Esophagus squamous epithelium (tissue), 5 donors: Measurements from ENCODE around the gene MYH14. TPM values are rescaled to one million over a fixed set of nuclear protein-coding genes. Genes with fewer than 3 reads are reported as not detected.
A peak's percentile ranks its signal among the peaks of the same experiment; 100 is the strongest.
"Not testable (repeated sequence)": the region's sequence is repeated elsewhere in the genome, so short reads cannot be mapped to it uniquely, and the experiment has no call there.

Source experiments
- DNase-seq: peaks from one replicate; lab custom pipeline; 2025; lab: John Stamatoyannopoulos, UW
- H3K27ac ChIP-seq, 4 donors: fragments of 200-600 bp; sonication (generic); one replicate each; pipeline ENCODE4 v1.5.1; 2016 to 2019; ENCODE audit warnings: mild to moderate bottlenecking in 1 of 4
- H3K27me3 ChIP-seq, 4 donors: fragments of 200-600 bp; sonication (generic); 1 replicate in 3 of 4; 2 replicates in 1 of 4; pipeline versions ENCODE4 v1.5.1 to v1.6.0; 2017 to 2021; ENCODE audit warnings: antibody characterized with exemption in 1 of 4
- H3K36me3 ChIP-seq, 3 donors: fragments of 200-600 bp; sonication (generic); one replicate each; pipeline ENCODE4 v1.5.1; 2016 to 2019
- H3K4me1 ChIP-seq, 3 donors: fragments of 200-600 bp; sonication (generic); one replicate each; pipeline ENCODE4 v1.5.1; 2017 to 2019
- H3K4me3 ChIP-seq, 4 donors: fragments of 200-600 bp; sonication (generic); 1 replicate in 3 of 4; 2 replicates in 1 of 4; pipeline ENCODE4 v1.5.1; 2016 to 2019; ENCODE audit warnings: mild to moderate bottlenecking in 2 of 4, moderate library complexity in 1 of 4
- H3K9me3 ChIP-seq, 3 donors: fragments of 200-600 bp; sonication (generic); one replicate each; pipeline ENCODE4 v1.5.1; 2016 to 2019
- POLR2A ChIP-seq, 4 donors: fragments of 450-650 bp; IDR thresholded peaks; one replicate each; pipeline ENCODE4 v1.6.1; 2017; ENCODE audit warnings: antibody characterized with exemption in 4 of 4, mild to moderate bottlenecking in 4 of 4, moderate library complexity in 3 of 4
- WGBS, 2 donors: methylation state at CpG; one replicate each; pipeline ENCODE4 v1.1.5; 2018; 5-methylcytosine and 5-hydroxymethylcytosine counted together
- intact Hi-C: fragments of 100-400 bp; cut with DNase I; formaldehyde crosslinking; loops from one replicate; pipeline ENCODE4 v1.15.0; 2022
- total RNA-seq, 4 donors: library from RNA; depleted of rRNA; stranded (reverse); fragments of >200 nt; gene quantifications; one replicate each; pipeline ENCODE4 v1.1.0, GENCODE V29; 2016
- TF ChIP-seq, protein P1 (sequence below), 6 experiments: fragments of 450-650 bp in 4 of 6; fragments of 200-600 bp in 2 of 6; sonication (generic) in 2 of 6; IDR thresholded peaks; one replicate each; pipeline ENCODE4 v1.5.1; 2016 to 2019; ENCODE audit warnings: antibody characterized with exemption in 6 of 6, mild to moderate bottlenecking in 4 of 6, moderate library complexity in 4 of 6
- donor health status: DM: yes; HTN: yes; CAD: no.

The MYH14 gene
- total RNA-seq, 4 donors from 2014 or later: 31.1 to 141 (median 39.0) TPM

GRCh38 chr19:50328873-50329145, 125.4 kb downstream of the MYH14 start:
- intact Hi-C loops: no loop called here
- TF ChIP-seq, protein P1, sequence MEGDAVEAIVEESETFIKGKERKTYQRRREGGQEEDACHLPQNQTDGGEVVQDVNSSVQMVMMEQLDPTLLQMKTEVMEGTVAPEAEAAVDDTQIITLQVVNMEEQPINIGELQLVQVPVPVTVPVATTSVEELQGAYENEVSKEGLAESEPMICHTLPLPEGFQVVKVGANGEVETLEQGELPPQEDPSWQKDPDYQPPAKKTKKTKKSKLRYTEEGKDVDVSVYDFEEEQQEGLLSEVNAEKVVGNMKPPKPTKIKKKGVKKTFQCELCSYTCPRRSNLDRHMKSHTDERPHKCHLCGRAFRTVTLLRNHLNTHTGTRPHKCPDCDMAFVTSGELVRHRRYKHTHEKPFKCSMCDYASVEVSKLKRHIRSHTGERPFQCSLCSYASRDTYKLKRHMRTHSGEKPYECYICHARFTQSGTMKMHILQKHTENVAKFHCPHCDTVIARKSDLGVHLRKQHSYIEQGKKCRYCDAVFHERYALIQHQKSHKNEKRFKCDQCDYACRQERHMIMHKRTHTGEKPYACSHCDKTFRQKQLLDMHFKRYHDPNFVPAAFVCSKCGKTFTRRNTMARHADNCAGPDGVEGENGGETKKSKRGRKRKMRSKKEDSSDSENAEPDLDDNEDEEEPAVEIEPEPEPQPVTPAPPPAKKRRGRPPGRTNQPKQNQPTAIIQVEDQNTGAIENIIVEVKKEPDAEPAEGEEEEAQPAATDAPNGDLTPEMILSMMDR (IDR thresholded peaks at IDR 0.05): peak in 1 of 6 experiments; percentile 8
- no peak for TF ChIP-seq POLR2A (IDR thresholded peaks at IDR 0.05)
- Histone ChIP-seq H3K4me1 (peaks cover 25 to 94% (median 36%) of the 10 kb centered on the region in 3 donors), H3K36me3 (no peaks in the 10 kb centered on the region), H3K27me3 (peaks cover 8 to 85% (median 23%) of the 10 kb centered on the region in 4 donors), H3K27ac (no peak overlapping the region), H3K9me3 (peaks cover 0 to 6% (median 0%) of the 10 kb centered on the region in 3 donors), H3K4me3 (peak overlapping the region in 2 of 4 donors; percentile 41 to 60)
- DNase-seq: no peak
- no CpG with 5 or more reads among the region's 40 CpGs for WGBS, 2 donors

DNA sequence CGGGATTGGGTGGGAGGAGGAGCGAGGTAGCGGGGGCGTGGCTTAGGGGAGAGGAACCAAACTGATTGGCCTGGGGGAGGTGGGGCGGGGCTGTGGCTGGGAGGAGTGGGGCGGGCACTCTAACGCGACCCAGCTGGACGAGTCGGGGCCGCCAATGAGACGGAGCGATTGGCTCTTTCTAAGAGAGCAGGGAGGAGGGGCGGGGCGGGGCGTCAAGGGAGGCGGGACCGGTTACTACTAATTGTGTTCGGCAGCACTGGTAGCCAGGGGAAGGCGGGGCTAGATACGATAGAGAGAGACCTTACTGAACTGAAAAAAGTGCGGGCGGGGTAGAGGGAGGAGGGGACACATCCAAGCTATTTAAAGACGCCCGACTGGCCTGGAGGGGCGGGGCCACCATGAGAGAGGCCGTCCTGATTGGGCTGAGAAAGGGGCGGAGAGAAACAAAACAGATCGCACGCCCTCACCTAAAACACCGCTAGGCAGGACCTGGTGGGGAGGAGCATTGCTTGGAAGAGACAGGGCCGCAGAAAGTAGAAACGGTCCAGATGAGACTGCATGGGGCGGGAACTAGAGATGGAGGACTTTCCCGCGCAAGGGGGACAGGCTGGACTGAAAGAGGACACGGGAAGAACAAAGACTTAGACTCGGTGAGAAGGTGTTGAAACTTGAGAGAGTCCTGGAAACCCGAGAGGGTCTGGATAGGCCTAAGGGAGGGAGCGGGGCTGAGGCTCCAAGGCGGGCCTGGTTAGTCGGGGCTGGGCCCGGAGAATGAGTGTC, 125.9 kb downstream of the MYH14 start, which contains the start of gene KCNC3:
TSS of gene KCNC3 (minus strand) at position 232 of the 780 bp plus-strand sequence. CDS start 295 bp downstream, outside the sequence.
- Histone ChIP-seq H3K9me3 (peaks cover 0 to 6% (median 0%) of the 10 kb centered on the region in 3 donors), H3K4me1 (peaks cover 25 to 94% (median 33%) of the 10 kb centered on the region in 3 donors), H3K27ac (peak within 1 kb of the TSS in 3 of 4 donors; percentile 65 to 79 (median 72)), H3K27me3 (peaks cover 8 to 90% (median 23%) of the 10 kb centered on the region in 4 donors), H3K4me3 (peak within 1 kb of the TSS; percentile 13 to 60 (median 36)), H3K36me3 (no peaks in the 10 kb centered on the region)
- WGBS, 2 donors: 2 to 3% methylated on average over 27 to 32 of the region's 43 CpGs
- TF ChIP-seq POLR2A (IDR thresholded peaks at IDR 0.05): peak in 2 of 4 donors; percentile 16 to 48
- TF ChIP-seq, protein P1 (IDR thresholded peaks at IDR 0.05): no peak
- peak; percentile 97 for DNase-seq
- intact Hi-C loops: no loop called here

- WGBS, 2 donors: 25 to 28% methylated on average over 18 of the region's 18 CpGs
- peak overlapping the region in 3 of 4 donors; percentile 3 to 56 (median 41) for H3K4me3 ChIP-seq
- H3K9me3 ChIP-seq, intact Hi-C loops, DNase-seq, H3K36me3 ChIP-seq: not testable (repeated sequence)
- peaks cover 25 to 90% (median 27%) of the 10 kb centered on the region in 3 donors for H3K4me1 ChIP-seq
- peaks cover 8 to 96% (median 23%) of the 10 kb centered on the region in 4 donors for H3K27me3 ChIP-seq
- H3K27ac ChIP-seq: peak overlapping the region in 3 of 4 donors; percentile 65 to 79 (median 72)
Observed at GRCh38 chr19:50329926-50330294, 126.5 kb downstream of the MYH14 start.

DNA sequence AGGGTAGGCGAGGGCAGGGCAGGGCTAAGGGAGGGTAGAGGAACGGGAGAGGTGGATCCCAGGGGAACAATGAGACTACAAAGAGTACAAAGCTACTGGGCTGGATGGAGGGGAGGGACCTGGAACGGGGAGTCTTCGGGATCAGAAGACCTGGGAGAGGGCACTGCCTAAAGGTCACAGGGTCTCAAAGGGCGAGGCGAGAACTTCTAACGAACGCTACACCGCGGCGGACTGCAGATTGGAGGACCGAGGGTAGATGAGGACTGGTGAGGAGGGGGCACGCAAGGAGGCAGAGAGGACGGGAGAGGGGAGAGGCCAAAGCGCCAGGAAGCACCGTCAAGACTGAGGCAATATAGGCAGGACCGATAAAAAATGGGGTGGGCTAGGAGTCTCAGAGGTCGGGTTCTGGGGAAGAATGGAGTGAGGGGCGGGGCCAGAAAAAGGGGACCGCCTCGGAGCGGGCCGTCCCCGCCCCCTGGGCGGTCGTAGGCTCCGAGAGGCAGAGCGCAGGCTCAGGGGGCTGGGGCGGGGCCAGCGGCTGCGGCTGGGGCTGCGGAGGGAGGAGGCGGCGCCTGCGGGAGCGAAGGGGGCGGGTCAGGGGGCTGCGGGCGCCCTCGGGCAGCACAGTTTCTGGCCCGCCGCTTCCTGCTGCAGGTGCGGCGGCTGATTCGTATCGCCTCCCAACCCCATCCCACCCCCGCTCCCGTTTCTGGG, 127.1 kb downstream of the MYH14 start:
- WGBS, 2 donors: 6 to 9% methylated on average over 36 to 47 of the region's 48 CpGs
- Histone ChIP-seq H3K27ac (peak overlapping the region in 1 of 4 donors; percentile 44), H3K36me3 (no peaks in the 10 kb centered on the region), H3K4me3 (peak overlapping the region in 3 of 4 donors; percentile 23 to 56 (median 41)), H3K27me3 (peaks cover 8 to 98% (median 23%) of the 10 kb centered on the region in 4 donors), H3K9me3 (peaks cover 0 to 6% (median 0%) of the 10 kb centered on the region in 3 donors), H3K4me1 (peaks cover 21 to 84% (median 25%) of the 10 kb centered on the region in 3 donors)
- TF ChIP-seq POLR2A (IDR thresholded peaks at IDR 0.05): no peak
- TF ChIP-seq, protein P1 (IDR thresholded peaks at IDR 0.05): no peak
- intact Hi-C loops: no loop called here
- DNase-seq: no peak

GRCh38 chr19:50331221-50331993, 128.0 kb downstream of the MYH14 start:
- TF ChIP-seq, protein P1 (IDR thresholded peaks at IDR 0.05): no peak
- TF ChIP-seq POLR2A (IDR thresholded peaks at IDR 0.05): no peak
- H3K4me1 ChIP-seq: peaks cover 12 to 75% (median 17%) of the 10 kb centered on the region in 3 donors
- no peak for DNase-seq
- peak overlapping the region in 3 of 4 donors; percentile 23 to 61 (median 41) for H3K4me3 ChIP-seq
- no peaks in the 10 kb centered on the region for H3K36me3 ChIP-seq
- H3K27ac ChIP-seq: peak overlapping the region in 2 of 4 donors; percentile 21 to 38
- H3K9me3 ChIP-seq: peaks cover 0 to 6% (median 0%) of the 10 kb centered on the region in 3 donors
- H3K27me3 ChIP-seq: peaks cover 5 to 91% (median 21%) of the 10 kb centered on the region in 4 donors
- 12 to 27% methylated on average over 9 of the region's 10 CpGs for WGBS, 2 donors
- intact Hi-C loops: no loop called here
